Memory B cell (primary cell): ENCODE data around the gene CCR5AS.
"Not testable (repeated sequence)": the region's sequence is repeated elsewhere in the genome, so short reads cannot be mapped to it uniquely, and the experiment has no call there.

Source experiments
- ATAC-seq: fragments of 150-1000 bp; cut with Tn5 transposase; 2 replicates; pipeline ENCODE4 v1.10.0; 2021; ENCODE audit warnings: low read depth, mild to moderate bottlenecking, moderate library complexity
- DNase-seq, 2 donors: peaks; one replicate each; pipeline ENCODE4 v3.0.0; 2022; ENCODE audit warnings: low spot score in 2 of 2
- H3K27ac Mint-ChIP-seq: one replicate; pipeline ENCODE4 v1.8.0; 2022; ENCODE audit warnings: mild to moderate bottlenecking, moderate library complexity, mixed read lengths
- H3K27me3 Mint-ChIP-seq: one replicate; pipeline ENCODE4 v1.8.0; 2022; ENCODE audit warnings: mixed read lengths
- H3K36me3 Mint-ChIP-seq: one replicate; pipeline ENCODE4 v1.8.0; 2022; ENCODE audit warnings: mild to moderate bottlenecking, mixed read lengths
- H3K4me1 Mint-ChIP-seq: one replicate; pipeline ENCODE4 v1.8.0; 2022; ENCODE audit warnings: mixed read lengths
- H3K4me3 Mint-ChIP-seq: one replicate; pipeline ENCODE4 v1.8.0; 2022; ENCODE audit warnings: mild to moderate bottlenecking, moderate library complexity, mixed read lengths
- H3K9me3 Mint-ChIP-seq: one replicate; pipeline ENCODE4 v1.8.0; 2022; ENCODE audit warnings: mixed read lengths

CCR5AS gene

DNA sequence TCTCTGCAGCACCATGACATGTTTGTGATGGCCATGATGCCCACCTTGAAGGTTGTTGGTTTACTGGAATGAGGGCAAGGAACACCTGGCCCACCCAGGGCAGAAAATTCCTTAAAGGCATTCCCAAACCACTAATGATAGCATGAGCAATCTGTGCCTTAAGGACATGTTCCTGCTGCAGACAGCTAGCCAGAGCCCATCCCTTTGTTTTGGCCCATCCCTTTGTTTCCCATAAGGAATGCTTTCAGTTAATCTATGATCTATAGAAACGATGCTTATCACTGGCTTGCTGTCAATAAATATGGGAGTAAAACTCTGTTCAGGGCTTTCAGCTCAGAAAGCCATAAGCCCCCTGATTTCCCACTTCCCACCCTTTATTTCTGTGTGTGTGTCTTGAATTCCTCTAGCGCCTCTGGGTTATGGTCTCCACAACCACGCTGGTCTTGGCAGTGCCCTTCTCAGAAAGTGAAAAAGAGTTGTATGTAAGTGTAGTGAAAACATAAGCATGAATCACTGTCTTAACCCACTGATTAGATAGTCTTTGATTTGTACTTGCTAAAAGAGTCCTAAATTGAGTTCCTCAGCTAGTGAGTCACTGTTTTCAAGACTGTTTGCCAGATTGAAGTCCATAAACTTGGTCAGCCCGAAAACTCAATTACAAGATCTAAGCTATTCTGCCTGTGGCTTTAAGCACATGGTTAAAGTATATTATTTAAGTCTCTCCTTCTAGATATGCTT, 72.0 kb downstream of the CCR5AS start:
- Mint-ChIP-seq H3K27me3 (no peaks in the 10 kb centered on the region), H3K4me3 (no peak overlapping the region), H3K9me3 (peaks cover 7% of the 10 kb centered on the region), H3K4me1 (peaks cover 6% of the 10 kb centered on the region), H3K27ac (no peak overlapping the region), H3K36me3 (peaks cover 5% of the 10 kb centered on the region)
- ATAC-seq (no peak), DNase-seq (no peak)

- not testable (repeated sequence) for H3K27ac Mint-ChIP-seq
Measured at GRCh38 chr3:46330676-46331075, 76.2 kb downstream of the CCR5AS start.

GRCh38 chr3:46325645-46326300, 81.1 kb downstream of the CCR5AS start:
- DNase-seq = no peak
- Mint-ChIP-seq H3K36me3 (no peaks in the 10 kb centered on the region), H3K9me3 (no peaks in the 10 kb centered on the region), H3K4me1 (peaks cover 19% of the 10 kb centered on the region), H3K27ac (no peak overlapping the region), H3K4me3 (no peak overlapping the region), H3K27me3 (no peaks in the 10 kb centered on the region)
- ATAC-seq = no peak

More at GRCh38 chr3:46330676-46331075, 76.2 kb downstream of the CCR5AS start:
- not testable (repeated sequence) for H3K9me3 Mint-ChIP-seq, ATAC-seq, H3K4me3 Mint-ChIP-seq, H3K27me3 Mint-ChIP-seq, H3K36me3 Mint-ChIP-seq, H3K4me1 Mint-ChIP-seq, DNase-seq

GRCh38 chr3:46324036-46324435, 82.8 kb downstream of the CCR5AS start:
- ATAC-seq (no peak), DNase-seq (no peak)
- no peaks in the 10 kb centered on the region for H3K27me3 Mint-ChIP-seq

GRCh38 chr3:46321461-46322104, 85.3 kb downstream of the CCR5AS start:
- H3K4me3 Mint-ChIP-seq = peak overlapping the region; percentile 11
- peak; percentile 93 for ATAC-seq
- peaks cover 30% of the 10 kb centered on the region for H3K4me1 Mint-ChIP-seq

More at GRCh38 chr3:46324036-46324435, 82.8 kb downstream of the CCR5AS start:
- no peak overlapping the region for H3K27ac Mint-ChIP-seq
- H3K4me3 Mint-ChIP-seq = no peak overlapping the region
- H3K4me1 Mint-ChIP-seq = peaks cover 24% of the 10 kb centered on the region
- H3K36me3 Mint-ChIP-seq = no peaks in the 10 kb centered on the region
- no peaks in the 10 kb centered on the region for H3K9me3 Mint-ChIP-seq

GRCh38 chr3:46318207-46318927, 88.5 kb downstream of the CCR5AS start:
- Mint-ChIP-seq H3K36me3 (no peaks in the 10 kb centered on the region), H3K27me3 (no peaks in the 10 kb centered on the region), H3K27ac (no peak overlapping the region), H3K9me3 (no peaks in the 10 kb centered on the region), H3K4me3 (no peak overlapping the region), H3K4me1 (peaks cover 38% of the 10 kb centered on the region)
- DNase-seq = no peak
- no peak for ATAC-seq

More at GRCh38 chr3:46321461-46322104, 85.3 kb downstream of the CCR5AS start:
- no peaks in the 10 kb centered on the region for H3K27me3 Mint-ChIP-seq
- peak in 1 of 2 donors; percentile 7 for DNase-seq
- no peaks in the 10 kb centered on the region for H3K36me3 Mint-ChIP-seq
- no peaks in the 10 kb centered on the region for H3K9me3 Mint-ChIP-seq
- peak overlapping the region; percentile 12 for H3K27ac Mint-ChIP-seq

GRCh38 chr3:46316206-46316605, 90.7 kb downstream of the CCR5AS start:
- peaks cover 27% of the 10 kb centered on the region for H3K4me1 Mint-ChIP-seq
- H3K4me3 Mint-ChIP-seq = no peak overlapping the region
- H3K9me3 Mint-ChIP-seq = no peaks in the 10 kb centered on the region
- H3K36me3 Mint-ChIP-seq = no peaks in the 10 kb centered on the region
- no peak for DNase-seq
- ATAC-seq = peak; percentile 91
- H3K27ac Mint-ChIP-seq = no peak overlapping the region
- no peaks in the 10 kb centered on the region for H3K27me3 Mint-ChIP-seq

GRCh38 chr3:46314517-46314916, 92.3 kb downstream of the CCR5AS start:
- no peaks in the 10 kb centered on the region for H3K36me3 Mint-ChIP-seq
- H3K27ac Mint-ChIP-seq = no peak overlapping the region
- no peaks in the 10 kb centered on the region for H3K9me3 Mint-ChIP-seq
- peak; percentile 21 for ATAC-seq
- DNase-seq = no peak
- H3K27me3 Mint-ChIP-seq = no peaks in the 10 kb centered on the region
- no peak overlapping the region for H3K4me3 Mint-ChIP-seq
- H3K4me1 Mint-ChIP-seq = peaks cover 20% of the 10 kb centered on the region
